ENCODE data around the gene KRTAP5-4.

KRTAP5-4 gene

GRCh38 chr11:1572197-1573076 lies 49.5 kb downstream of the KRTAP5-4 start, which contains the start of gene DUSP8:
Gene DUSP8, minus strand, starts transcription at chr11:1572271. Its CDS starts 6,445 bp downstream, at chr11:1565826.
- DNase-seq (ENCODE audit: low read depth): peak; percentile 88

- DNase-seq (ENCODE audit: low read depth): no peak
Observed at GRCh38 chr11:1571760-1572196, 50.2 kb downstream of the KRTAP5-4 start.
